GM12801 (cell line): ENCODE data around the gene LRP1B.

Source experiments
- CTCF ChIP-seq: IDR thresholded peaks from one replicate; pipeline ENCODE4 v1.5.1; 2011; ENCODE audit warnings: control low read depth; ENCODE audit not compliant: insufficient read length; ENCODE audit errors: extremely low read depth

Gene LRP1B

GRCh38 chr2:141386168-141386567, 744.6 kb downstream of the LRP1B start:
- TF ChIP-seq CTCF = no peak

GRCh38 chr2:141384676-141385075, 746.1 kb downstream of the LRP1B start:
- TF ChIP-seq CTCF = no peak

GRCh38 chr2:141381946-141382345, 748.9 kb downstream of the LRP1B start:
- TF ChIP-seq CTCF = no peak

GRCh38 chr2:141380008-141380979, 750.5 kb downstream of the LRP1B start:
- TF ChIP-seq CTCF = no peak

- TF ChIP-seq CTCF = no peak
Measured at GRCh38 chr2:141364821-141365220, 766.0 kb downstream of the LRP1B start.

GRCh38 chr2:141362311-141362710, 768.5 kb downstream of the LRP1B start:
- no peak for TF ChIP-seq CTCF

- no peak for TF ChIP-seq CTCF
Measured at GRCh38 chr2:141348481-141348880, 782.3 kb downstream of the LRP1B start.
